HepG2 (cell line): ENCODE results near the gene OGFR. TPM values are rescaled to one million over a fixed set of nuclear protein-coding genes. Genes with fewer than 3 reads are reported as not detected.

Experiments used
- EP300 ChIP-seq, 3 experiments: sonication (generic) in 1 of 3; formaldehyde crosslinking in 1 of 3; IDR thresholded peaks; 2 replicates each; pipeline versions ENCODE4 v1.5.1 to v1.6.1; 2011 to 2020; ENCODE audit warnings: low read depth in 2 of 3, low read length in 2 of 3, borderline replicate concordance in 1 of 3, improper control_type of control experiment in 1 of 3, mild to moderate bottlenecking in 1 of 3, missing genetic modification reagents in 1 of 3, moderate library complexity in 1 of 3
- MAX ChIP-seq: IDR thresholded peaks from 2 replicates; pipeline ENCODE4 v1.6.1; 2012; ENCODE audit warnings: inconsistent platforms
- MYNN ChIP-seq: sonication (generic); formaldehyde crosslinking; IDR thresholded peaks from 2 replicates; pipeline ENCODE4 v1.4.0; 2020; ENCODE audit warnings: mild to moderate bottlenecking, low read depth, missing genetic modification reagents
- NONO ChIP-seq, 2 experiments: fragments of 450-650 bp in 1 of 2; sonication (generic) in 1 of 2; formaldehyde crosslinking in 1 of 2; IDR thresholded peaks in 1 of 2; conservative IDR thresholded peaks in 1 of 2; 2 replicates each; pipeline versions ENCODE4 v1.6.1 to v1.8.0; 2017 to 2022; ENCODE audit warnings: mild to moderate bottlenecking in 1 of 2, missing genetic modification reagents in 1 of 2, moderate library complexity in 1 of 2
- PRDM15 ChIP-seq: sonication (generic); formaldehyde crosslinking; IDR thresholded peaks from 2 replicates; pipeline ENCODE4 v1.4.0; 2020; ENCODE audit warnings: missing genetic modification reagents
- SP2 ChIP-seq: sonication (generic); formaldehyde crosslinking; IDR thresholded peaks from 2 replicates; pipeline ENCODE4 v1.5.1; 2020; ENCODE audit warnings: mild to moderate bottlenecking, missing genetic modification reagents
- TEAD3 ChIP-seq: optimal IDR thresholded peaks from 2 replicates; pipeline ENCODE3; 2016; ENCODE audit warnings: borderline replicate concordance
- ZNF138 ChIP-seq: sonication (generic); formaldehyde crosslinking; IDR thresholded peaks from 2 replicates; pipeline ENCODE4 v1.5.0; 2020; ENCODE audit warnings: mild to moderate bottlenecking, low read depth, missing genetic modification reagents
- ZNF282 ChIP-seq: fragments of 450-650 bp; IDR thresholded peaks from 2 replicates; pipeline ENCODE4 v1.6.1; 2018; ENCODE audit not compliant: partially characterized antibody
- ZNF563 ChIP-seq: sonication (generic); formaldehyde crosslinking; IDR thresholded peaks from 2 replicates; pipeline ENCODE4 v1.8.0; 2022; ENCODE audit warnings: mild to moderate bottlenecking, moderate library complexity, missing genetic modification reagents
- ZNF609 ChIP-seq: sonication (generic); formaldehyde crosslinking; IDR thresholded peaks from 2 replicates; pipeline ENCODE4 v1.4.0; 2020; ENCODE audit warnings: mild to moderate bottlenecking, missing genetic modification reagents, borderline replicate concordance
- ZNF710 ChIP-seq: sonication (generic); formaldehyde crosslinking; IDR thresholded peaks from 2 replicates; pipeline ENCODE4 v1.5.0; 2020; ENCODE audit warnings: mild to moderate bottlenecking, missing genetic modification reagents, borderline replicate concordance
- polyA plus RNA-seq, 8 experiments: library from polyadenylated mRNA; depleted of rRNA in 3 of 8; stranded (reverse) in 7 of 8; unstranded in 1 of 8; fragments of >200 nt; fragmentation: Illumina TruSeq in 4 of 8; extraction: Trizol in 4 of 8; gene quantifications; 2 replicates each; pipeline versions ENCODE4 v1.2.1 to v1.2.3, GENCODE V29; 2011 to 2016; ENCODE audit warnings: low read depth in 4 of 8, missing spikeins in 1 of 8, mixed read lengths in 1 of 8; ENCODE audit not compliant: insufficient read depth in 1 of 8
- total RNA-seq, 5 experiments: library from RNA; depleted of rRNA; stranded (reverse); fragments of >200 nt; fragmentation: Illumina TruSeq; extraction: Trizol; gene quantifications; 2 replicates each; pipeline ENCODE4 v1.2.3, GENCODE V29; 2016; ENCODE audit warnings: low read depth in 1 of 5

Gene OGFR
- total and polyA plus RNA-seq, 2 of the 13 experiments (the other 11 are each of a cell fraction or from before 2014, with no cell fraction given): 47.7 to 81.8 TPM

- TF ChIP-seq TEAD3 (CRISPR knock-in tag) (no peak), ZNF710 (CRISPR knock-in tag) (no peak), ZNF138 (0 out of 2 replicates have a peak, but pooled peaks have one; percentile 61), ZNF282 (no peak), SP2 (CRISPR knock-in tag) (no peak), MAX (peak; percentile 50), MYNN (CRISPR knock-in tag) (no peak), NONO (IDR thresholded peaks at IDR 0.05) (no peak), NONO (CRISPR knock-in tag; conservative IDR thresholded peaks at IDR 0.05) (no peak), PRDM15 (peak; percentile 29; the same call in 1 of the 2 replicates), ZNF609 (CRISPR knock-in tag) (no peak), EP300 (IDR thresholded peaks at IDR 0.05; ENCODE audit: low read depth in 2 of 2, low read length in 2 of 2) (no peak; a peak in 1 of 4 replicates), EP300 (CRISPR knock-in tag; IDR thresholded peaks at IDR 0.05; ENCODE audit: borderline replicate concordance) (no peak), ZNF563 (CRISPR knock-in tag) (0 out of 2 replicates have a peak, but pooled peaks have one; percentile 71)
These were observed 12.5 kb downstream of the OGFR start, which contains the start of gene COL9A3 (continued) for GRCh38 chr20:62816884-62817873.
